HCT116 (cell line): ENCODE data around the gene SEMA4B. TPM values are rescaled to one million over a fixed set of nuclear protein-coding genes. Genes with fewer than 3 reads are reported as not detected.

ENCODE experiments used
- ATAC-seq: fragments of 200-7000 bp; cut with Tn5 transposase; 2 replicates; pipeline ENCODE4 v1.9.1; 2020; ENCODE audit warnings: mild to moderate bottlenecking, moderate library complexity
- BruUV-seq: library from RNA; stranded (reverse); fragments of 400-500 nt; replicated peaks from 2 replicates; lab custom pipeline; 2021; lab: Mats Ljungman, UMichigan
- CTCF ChIA-PET: fragments of 300-600 bp; sonication (Branson Sonifier 250); formaldehyde crosslinking; loops from one replicate; lab custom pipeline; 2021; ENCODE audit warnings: antibody characterized with exemption; lab: Charles Lee
- POLR2A ChIA-PET: fragments of 300-600, 350-600 bp; sonication (Branson Sonifier 250); formaldehyde crosslinking; loops from one replicate; lab custom pipeline; 2021; ENCODE audit warnings: antibody characterized with exemption; lab: Charles Lee
- RAD21 ChIA-PET, 2 experiments: fragments of 300-600 bp; sonication (Branson Sonifier 250); formaldehyde crosslinking; loops; one replicate each; lab custom pipeline; 2023; ENCODE audit warnings: low total read pairs in 2 of 2; ENCODE audit not compliant: uncharacterized antibody in 2 of 2, unreplicated experiment in 2 of 2, low non-redundant PET in 1 of 2; lab: Charles Lee
- DNase-seq: peaks from one replicate; pipeline ENCODE4 v3.0.0-alpha.2; 2010; ENCODE audit warnings: low read depth, low spot score
- H2AFZ ChIP-seq: fragments of 200-600 bp; shearing (Covaris generic), sonication (generic); 2 replicates; pipeline ENCODE4 v1.6.1; 2017; ENCODE audit warnings: low read depth, mixed run types, mixed read lengths, antibody characterized with exemption, low read length; ENCODE audit not compliant: poor library complexity, severe bottlenecking
- H3K27ac ChIP-seq: 2 replicates; pipeline ENCODE4 v1.5.1; 2012; ENCODE audit warnings: low read depth, low read length
- H3K27me3 ChIP-seq: fragments of 200-600 bp; sonication (generic); 2 replicates; pipeline ENCODE4 v1.6.1; 2016; ENCODE audit warnings: mixed run types, low read length, mixed read lengths; ENCODE audit not compliant: insufficient read depth
- H3K36me3 ChIP-seq, 2 experiments: fragments of 200-500 bp in 1 of 2; fragments of 200-600 bp in 1 of 2; sonication (Bioruptor generic) in 1 of 2; sonication (generic) in 1 of 2; 2 replicates each; pipeline versions ENCODE4 v1.5.1 to v1.6.1; 2014 to 2016; ENCODE audit warnings: low read length in 2 of 2, inconsistent platforms in 1 of 2, mixed read lengths in 1 of 2, mixed run types in 1 of 2; ENCODE audit not compliant: insufficient read depth in 2 of 2, control insufficient read depth in 1 of 2
- H3K4me1 ChIP-seq, 2 experiments: fragments of 200-600 bp in 1 of 2; sonication (generic) in 1 of 2; 2 replicates each; pipeline versions ENCODE4 v1.5.1 to v1.6.1; 2012 to 2017; ENCODE audit warnings: low read length in 2 of 2, inconsistent platforms in 1 of 2, mild to moderate bottlenecking in 1 of 2, mixed read lengths in 1 of 2, mixed run types in 1 of 2, moderate library complexity in 1 of 2; ENCODE audit not compliant: insufficient read depth in 2 of 2, control insufficient read depth in 1 of 2
- H3K4me2 ChIP-seq: fragments of 200-600 bp; sonication (generic); 2 replicates; pipeline ENCODE4 v1.6.1; 2017; ENCODE audit warnings: mixed run types, low read length, mixed read lengths
- H3K4me3 ChIP-seq, 2 experiments: fragments of 200-600 bp in 1 of 2; sonication (generic) in 1 of 2; replicated peaks in 1 of 2; 2 replicates each; pipeline ENCODE4 v1.5.1; 2011 to 2016; ENCODE audit warnings: low read length in 2 of 2, control low read depth in 1 of 2, low read depth in 1 of 2, mild to moderate bottlenecking in 1 of 2, mixed read lengths in 1 of 2, mixed run types in 1 of 2
- H3K79me2 ChIP-seq: fragments of 200-600 bp; sonication (generic); 2 replicates; pipeline ENCODE4 v1.6.1; 2017; ENCODE audit warnings: mild to moderate bottlenecking, mixed run types, low read length, moderate library complexity, mixed read lengths; ENCODE audit not compliant: insufficient read depth
- H3K9ac ChIP-seq: fragments of 200-600 bp; sonication (generic); 2 replicates; pipeline ENCODE4 v1.6.1; 2016; ENCODE audit warnings: low read length, mixed read lengths
- H3K9me2 ChIP-seq: fragments of 200-600 bp; sonication (generic), shearing (Covaris generic); 2 replicates; pipeline ENCODE4 v1.6.1; 2017; ENCODE audit warnings: mixed run types, mild to moderate bottlenecking, moderate library complexity; ENCODE audit not compliant: insufficient read depth
- H3K9me3 ChIP-seq, 2 experiments: fragments of 200-500 bp in 1 of 2; fragments of 200-600 bp in 1 of 2; sonication (Bioruptor generic) in 1 of 2; sonication (generic) in 1 of 2; 2 replicates each; pipeline ENCODE4 v1.6.1; 2014 to 2017; ENCODE audit warnings: low read length in 2 of 2, mixed read lengths in 2 of 2, inconsistent platforms in 1 of 2, low read depth in 1 of 2, mild to moderate bottlenecking in 1 of 2, mixed run types in 1 of 2, moderate library complexity in 1 of 2; ENCODE audit not compliant: control insufficient read depth in 1 of 2, insufficient read depth in 1 of 2
- H4K20me1 ChIP-seq: fragments of 200-600 bp; sonication (generic), shearing (Covaris generic); 2 replicates; pipeline ENCODE4 v1.6.1; 2017; ENCODE audit warnings: mixed run types, mild to moderate bottlenecking, moderate library complexity; ENCODE audit not compliant: insufficient read depth
- CEBPB ChIP-seq: IDR thresholded peaks from 2 replicates; pipeline ENCODE4 v1.6.1; 2012; ENCODE audit warnings: low read depth
- CTCF ChIP-seq, 3 experiments: fragments of 200-600 bp in 1 of 3; sonication (generic) in 1 of 3; IDR thresholded peaks in 2 of 3; conservative IDR thresholded peaks in 1 of 3; 2 replicates each; pipeline ENCODE4 v1.5.1; 2012 to 2017; ENCODE audit warnings: low read depth in 2 of 3, low read length in 2 of 3, antibody characterized with exemption in 1 of 3, borderline replicate concordance in 1 of 3, control low read depth in 1 of 3, mild to moderate bottlenecking in 1 of 3, mixed read lengths in 1 of 3, mixed run types in 1 of 3, moderate library complexity in 1 of 3; ENCODE audit not compliant: insufficient read depth in 1 of 3
- ELF1 ChIP-seq: IDR thresholded peaks from 2 replicates; pipeline ENCODE4 v1.6.1; 2012; ENCODE audit warnings: low read depth, borderline replicate concordance
- EZH2phosphoT487 ChIP-seq: fragments of 200-600 bp; IDR thresholded peaks from 2 replicates; pipeline ENCODE4 v1.6.1; 2018; ENCODE audit warnings: antibody characterized with exemption, borderline replicate concordance
- JUND ChIP-seq: IDR thresholded peaks from 2 replicates; pipeline ENCODE4 v1.6.1; 2012
- POLR2AphosphoS5 ChIP-seq: IDR thresholded peaks from 2 replicates; pipeline ENCODE4 v1.6.1; 2011; ENCODE audit warnings: mild to moderate bottlenecking, low read depth, low read length, moderate library complexity
- TCF7L2 ChIP-seq: IDR thresholded peaks from 2 replicates; pipeline ENCODE4 v1.7.0; 2011; ENCODE audit warnings: borderline replicate concordance, inconsistent platforms; ENCODE audit not compliant: insufficient read depth, insufficient read length; ENCODE audit errors: extremely low read depth
- YY1 ChIP-seq: IDR thresholded peaks from 2 replicates; pipeline ENCODE4 v1.6.1; 2011; ENCODE audit warnings: low read length, low read depth, moderate library complexity, mild to moderate bottlenecking; ENCODE audit not compliant: insufficient replicate concordance; ENCODE audit errors: extremely low read depth
- ZNF274 ChIP-seq: fragments of 200-500 bp; sonication (Bioruptor generic); IDR thresholded peaks from 2 replicates; pipeline ENCODE4 v1.6.1; 2014; ENCODE audit warnings: mild to moderate bottlenecking, low read depth, low read length, inconsistent platforms
- intact Hi-C: fragments of 100-400 bp; cut with micrococcal nuclease; formaldehyde crosslinking; loops from 2 replicates; pipeline ENCODE4 v1.10.0; 2022
- total RNA-seq: library from RNA; stranded (reverse); gene quantifications from one replicate; pipeline ENCODE4 v1.2.1, GENCODE V29; 2021; ENCODE audit not compliant: unreplicated experiment
- TF ChIP-seq, protein P1 (sequence below): IDR thresholded peaks from 2 replicates; pipeline ENCODE4 v1.6.1; 2011; ENCODE audit warnings: mild to moderate bottlenecking, low read length, moderate library complexity; ENCODE audit not compliant: insufficient replicate concordance; ENCODE audit errors: extremely low read depth
- TF ChIP-seq, protein P2 (sequence below): IDR thresholded peaks from 2 replicates; pipeline ENCODE4 v1.6.1; 2012; ENCODE audit warnings: low read depth

Gene SEMA4B
- total RNA-seq, 1 experiment from 2014 or later = 98.6 TPM

DNA sequence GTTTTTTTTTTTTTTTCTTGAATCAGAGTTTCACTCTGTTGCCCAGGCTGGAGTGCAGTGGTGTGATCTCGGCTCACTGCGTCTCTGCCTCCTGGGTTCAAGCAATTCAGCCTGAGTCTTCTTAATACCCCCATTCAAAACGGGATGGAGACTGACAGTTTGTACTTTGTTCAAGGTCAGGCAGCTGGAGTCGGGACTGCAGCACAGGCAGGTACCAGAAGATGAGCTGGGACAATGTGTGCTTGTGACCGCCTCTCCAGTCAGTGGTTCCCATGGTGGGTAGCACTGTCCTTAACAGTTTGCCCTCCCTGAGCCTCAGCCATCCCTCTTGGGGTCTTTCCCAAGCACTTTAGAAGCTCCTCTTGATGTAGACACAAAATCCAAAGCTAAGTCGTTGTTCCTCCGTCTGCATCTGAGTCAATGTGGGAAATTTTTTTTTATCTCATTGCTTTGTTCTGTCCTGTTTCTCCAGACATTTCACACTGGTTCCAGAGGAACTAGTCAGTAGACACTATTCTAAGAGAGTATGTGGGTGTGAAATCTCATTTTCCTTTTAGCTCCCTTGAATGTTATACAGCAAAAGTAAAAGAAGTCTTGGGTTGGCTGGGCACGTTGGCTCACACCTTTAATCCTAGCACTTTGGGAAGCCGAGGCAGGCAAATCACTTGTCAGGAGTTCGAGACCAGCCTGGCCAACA lies 43.0 kb downstream of the SEMA4B start:
- Histone ChIP-seq H4K20me1 (no peaks in the 10 kb centered on the region), H3K27me3 (no peaks in the 10 kb centered on the region), H3K9ac (no peak overlapping the region), H2AFZ (no peak overlapping the region), H3K36me3 (no peaks in the 10 kb centered on the region), H3K9me2 (no peaks in the 10 kb centered on the region), H3K4me1 (peaks cover 4 to 5% of the 10 kb centered on the region in 2 experiments; a peak in 3 of 4 replicates), H3K9me3 (no peaks in the 10 kb centered on the region), H3K27ac (no peak overlapping the region), H3K4me2 (no peak overlapping the region), H3K79me2 (no peaks in the 10 kb centered on the region), H3K4me3 (no peak overlapping the region)
- intact Hi-C loops = no loop called here
- ChIA-PET CTCF (no interaction called here), POLR2A (no interaction called here), RAD21 (no interaction called here)
- DNase-seq (no peak), ATAC-seq (no peak)
- no peak for TF ChIP-seq ELF1
- no peak for TF ChIP-seq CEBPB
- no peak for TF ChIP-seq TCF7L2
- no peak for TF ChIP-seq ZNF274
- TF ChIP-seq, protein P1, sequence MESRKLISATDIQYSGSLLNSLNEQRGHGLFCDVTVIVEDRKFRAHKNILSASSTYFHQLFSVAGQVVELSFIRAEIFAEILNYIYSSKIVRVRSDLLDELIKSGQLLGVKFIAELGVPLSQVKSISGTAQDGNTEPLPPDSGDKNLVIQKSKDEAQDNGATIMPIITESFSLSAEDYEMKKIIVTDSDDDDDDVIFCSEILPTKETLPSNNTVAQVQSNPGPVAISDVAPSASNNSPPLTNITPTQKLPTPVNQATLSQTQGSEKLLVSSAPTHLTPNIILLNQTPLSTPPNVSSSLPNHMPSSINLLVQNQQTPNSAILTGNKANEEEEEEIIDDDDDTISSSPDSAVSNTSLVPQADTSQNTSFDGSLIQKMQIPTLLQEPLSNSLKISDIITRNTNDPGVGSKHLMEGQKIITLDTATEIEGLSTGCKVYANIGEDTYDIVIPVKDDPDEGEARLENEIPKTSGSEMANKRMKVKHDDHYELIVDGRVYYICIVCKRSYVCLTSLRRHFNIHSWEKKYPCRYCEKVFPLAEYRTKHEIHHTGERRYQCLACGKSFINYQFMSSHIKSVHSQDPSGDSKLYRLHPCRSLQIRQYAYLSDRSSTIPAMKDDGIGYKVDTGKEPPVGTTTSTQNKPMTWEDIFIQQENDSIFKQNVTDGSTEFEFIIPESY = no peak
- TF ChIP-seq YY1 = no peak
- TF ChIP-seq EZH2phosphoT487 = no peak
- TF ChIP-seq, protein P2, sequence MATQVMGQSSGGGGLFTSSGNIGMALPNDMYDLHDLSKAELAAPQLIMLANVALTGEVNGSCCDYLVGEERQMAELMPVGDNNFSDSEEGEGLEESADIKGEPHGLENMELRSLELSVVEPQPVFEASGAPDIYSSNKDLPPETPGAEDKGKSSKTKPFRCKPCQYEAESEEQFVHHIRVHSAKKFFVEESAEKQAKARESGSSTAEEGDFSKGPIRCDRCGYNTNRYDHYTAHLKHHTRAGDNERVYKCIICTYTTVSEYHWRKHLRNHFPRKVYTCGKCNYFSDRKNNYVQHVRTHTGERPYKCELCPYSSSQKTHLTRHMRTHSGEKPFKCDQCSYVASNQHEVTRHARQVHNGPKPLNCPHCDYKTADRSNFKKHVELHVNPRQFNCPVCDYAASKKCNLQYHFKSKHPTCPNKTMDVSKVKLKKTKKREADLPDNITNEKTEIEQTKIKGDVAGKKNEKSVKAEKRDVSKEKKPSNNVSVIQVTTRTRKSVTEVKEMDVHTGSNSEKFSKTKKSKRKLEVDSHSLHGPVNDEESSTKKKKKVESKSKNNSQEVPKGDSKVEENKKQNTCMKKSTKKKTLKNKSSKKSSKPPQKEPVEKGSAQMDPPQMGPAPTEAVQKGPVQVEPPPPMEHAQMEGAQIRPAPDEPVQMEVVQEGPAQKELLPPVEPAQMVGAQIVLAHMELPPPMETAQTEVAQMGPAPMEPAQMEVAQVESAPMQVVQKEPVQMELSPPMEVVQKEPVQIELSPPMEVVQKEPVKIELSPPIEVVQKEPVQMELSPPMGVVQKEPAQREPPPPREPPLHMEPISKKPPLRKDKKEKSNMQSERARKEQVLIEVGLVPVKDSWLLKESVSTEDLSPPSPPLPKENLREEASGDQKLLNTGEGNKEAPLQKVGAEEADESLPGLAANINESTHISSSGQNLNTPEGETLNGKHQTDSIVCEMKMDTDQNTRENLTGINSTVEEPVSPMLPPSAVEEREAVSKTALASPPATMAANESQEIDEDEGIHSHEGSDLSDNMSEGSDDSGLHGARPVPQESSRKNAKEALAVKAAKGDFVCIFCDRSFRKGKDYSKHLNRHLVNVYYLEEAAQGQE = no peak
- no peak for TF ChIP-seq CTCF (IDR thresholded peaks at IDR 0.05 in 2 of 3, conservative IDR thresholded peaks at IDR 0.05 in 1 of 3; ENCODE audit: borderline replicate concordance in 1 of 3, insufficient read depth in 1 of 3, low read depth in 2 of 3, low read length in 2 of 3)
- no peak for TF ChIP-seq POLR2AphosphoS5
- no peak for TF ChIP-seq JUND
- no TSS peak for BruUV-seq
